ENCODE results near the gene MALAT1.
"Not testable (repeated sequence)": the region's sequence is repeated elsewhere in the genome, so short reads cannot be mapped to it uniquely, and the experiment has no call there.

The MALAT1 gene

DNA sequence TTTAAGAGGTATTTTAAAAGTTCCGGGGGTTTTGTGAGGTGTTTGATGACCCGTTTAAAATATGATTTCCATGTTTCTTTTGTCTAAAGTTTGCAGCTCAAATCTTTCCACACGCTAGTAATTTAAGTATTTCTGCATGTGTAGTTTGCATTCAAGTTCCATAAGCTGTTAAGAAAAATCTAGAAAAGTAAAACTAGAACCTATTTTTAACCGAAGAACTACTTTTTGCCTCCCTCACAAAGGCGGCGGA, 193 bp upstream of the MALAT1 start:
- DNase-seq (ENCODE audit: low read depth) = no peak

GRCh38 chr11:65499713-65500386, 1.0 kb downstream of the MALAT1 start:
- DNase-seq (ENCODE audit: low read depth) = no peak

- DNase-seq (ENCODE audit: low read depth) = no peak
These were observed 1.7 kb downstream of the MALAT1 start for GRCh38 chr11:65500387-65501185.

GRCh38 chr11:65501186-65501471, 2.3 kb downstream of the MALAT1 start:
- no peak for DNase-seq (ENCODE audit: low read depth)

GRCh38 chr11:65501472-65502273, 2.8 kb downstream of the MALAT1 start:
- no peak for DNase-seq (ENCODE audit: low read depth)

- DNase-seq (ENCODE audit: low read depth) = no peak
These were observed 3.4 kb downstream of the MALAT1 start for GRCh38 chr11:65502274-65502554.

DNA sequence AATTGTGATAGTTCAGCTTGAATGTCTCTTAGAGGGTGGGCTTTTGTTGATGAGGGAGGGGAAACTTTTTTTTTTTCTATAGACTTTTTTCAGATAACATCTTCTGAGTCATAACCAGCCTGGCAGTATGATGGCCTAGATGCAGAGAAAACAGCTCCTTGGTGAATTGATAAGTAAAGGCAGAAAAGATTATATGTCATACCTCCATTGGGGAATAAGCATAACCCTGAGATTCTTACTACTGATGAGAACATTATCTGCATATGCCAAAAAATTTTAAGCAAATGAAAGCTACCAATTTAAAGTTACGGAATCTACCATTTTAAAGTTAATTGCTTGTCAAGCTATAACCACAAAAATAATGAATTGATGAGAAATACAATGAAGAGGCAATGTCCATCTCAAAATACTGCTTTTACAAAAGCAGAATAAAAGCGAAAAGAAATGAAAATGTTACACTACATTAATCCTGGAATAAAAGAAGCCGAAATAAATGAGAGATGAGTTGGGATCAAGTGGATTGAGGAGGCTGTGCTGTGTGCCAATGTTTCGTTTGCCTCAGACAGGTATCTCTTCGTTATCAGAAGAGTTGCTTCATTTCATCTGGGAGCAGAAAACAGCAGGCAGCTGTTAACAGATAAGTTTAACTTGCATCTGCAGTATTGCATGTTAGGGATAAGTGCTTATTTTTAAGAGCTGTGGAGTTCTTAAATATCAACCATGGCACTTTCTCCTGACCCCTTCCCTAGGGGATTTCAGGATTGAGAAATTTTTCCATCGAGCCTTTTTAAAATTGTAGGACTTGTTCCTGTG, 3.9 kb downstream of the MALAT1 start:
- no peak for DNase-seq (ENCODE audit: low read depth)

- no peak for DNase-seq (ENCODE audit: low read depth)
These were observed 4.6 kb downstream of the MALAT1 start for GRCh38 chr11:65503368-65503948.

GRCh38 chr11:65503949-65504673, 5.3 kb downstream of the MALAT1 start:
- no peak for DNase-seq (ENCODE audit: low read depth)

DNA sequence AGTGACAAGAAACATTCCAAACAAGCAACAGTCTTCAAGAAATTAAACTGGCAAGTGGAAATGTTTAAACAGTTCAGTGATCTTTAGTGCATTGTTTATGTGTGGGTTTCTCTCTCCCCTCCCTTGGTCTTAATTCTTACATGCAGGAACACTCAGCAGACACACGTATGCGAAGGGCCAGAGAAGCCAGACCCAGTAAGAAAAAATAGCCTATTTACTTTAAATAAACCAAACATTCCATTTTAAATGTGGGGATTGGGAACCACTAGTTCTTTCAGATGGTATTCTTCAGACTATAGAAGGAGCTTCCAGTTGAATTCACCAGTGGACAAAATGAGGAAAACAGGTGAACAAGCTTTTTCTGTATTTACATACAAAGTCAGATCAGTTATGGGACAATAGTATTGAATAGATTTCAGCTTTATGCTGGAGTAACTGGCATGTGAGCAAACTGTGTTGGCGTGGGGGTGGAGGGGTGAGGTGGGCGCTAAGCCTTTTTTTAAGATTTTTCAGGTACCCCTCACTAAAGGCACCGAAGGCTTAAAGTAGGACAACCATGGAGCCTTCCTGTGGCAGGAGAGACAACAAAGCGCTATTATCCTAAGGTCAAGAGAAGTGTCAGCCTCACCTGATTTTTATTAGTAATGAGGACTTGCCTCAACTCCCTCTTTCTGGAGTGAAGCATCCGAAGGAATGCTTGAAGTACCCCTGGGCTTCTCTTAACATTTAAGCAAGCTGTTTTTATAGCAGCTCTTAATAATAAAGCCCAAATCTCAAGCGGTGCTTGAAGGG, 6.0 kb downstream of the MALAT1 start:
- DNase-seq (ENCODE audit: low read depth) = no peak

- DNase-seq (ENCODE audit: low read depth) = no peak
These were observed 6.8 kb downstream of the MALAT1 start for GRCh38 chr11:65505466-65506289.

GRCh38 chr11:65506290-65506771, 7.5 kb downstream of the MALAT1 start:
- DNase-seq (ENCODE audit: low read depth) = no peak

- DNase-seq (ENCODE audit: low read depth) = no peak
These were observed 8.1 kb downstream of the MALAT1 start for GRCh38 chr11:65506772-65507505.

DNA sequence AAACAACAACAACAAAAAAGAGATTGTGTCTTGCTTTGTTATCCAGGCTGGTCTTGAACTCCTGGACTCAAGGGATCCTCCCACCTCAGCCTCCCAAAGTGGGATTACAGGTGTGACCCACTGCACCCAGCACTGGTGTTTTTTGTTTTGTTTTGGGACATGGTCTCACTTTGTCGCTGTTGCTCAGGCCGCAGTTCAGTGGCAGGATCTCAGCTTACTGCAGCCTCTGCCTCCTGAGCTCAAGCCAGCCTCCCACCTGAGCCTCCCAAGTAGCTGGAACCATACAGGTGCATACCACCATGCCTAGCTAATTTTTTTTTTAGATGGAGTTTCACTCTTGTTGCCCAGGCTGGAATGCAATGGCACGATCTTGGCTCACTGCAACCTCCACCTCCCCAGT, 13.5 kb downstream of the MALAT1 start:
- not testable (repeated sequence) for DNase-seq (ENCODE audit: low read depth)

- no peak for DNase-seq (ENCODE audit: low read depth)
These were observed 17.5 kb downstream of the MALAT1 start for GRCh38 chr11:65516135-65516968.

DNA sequence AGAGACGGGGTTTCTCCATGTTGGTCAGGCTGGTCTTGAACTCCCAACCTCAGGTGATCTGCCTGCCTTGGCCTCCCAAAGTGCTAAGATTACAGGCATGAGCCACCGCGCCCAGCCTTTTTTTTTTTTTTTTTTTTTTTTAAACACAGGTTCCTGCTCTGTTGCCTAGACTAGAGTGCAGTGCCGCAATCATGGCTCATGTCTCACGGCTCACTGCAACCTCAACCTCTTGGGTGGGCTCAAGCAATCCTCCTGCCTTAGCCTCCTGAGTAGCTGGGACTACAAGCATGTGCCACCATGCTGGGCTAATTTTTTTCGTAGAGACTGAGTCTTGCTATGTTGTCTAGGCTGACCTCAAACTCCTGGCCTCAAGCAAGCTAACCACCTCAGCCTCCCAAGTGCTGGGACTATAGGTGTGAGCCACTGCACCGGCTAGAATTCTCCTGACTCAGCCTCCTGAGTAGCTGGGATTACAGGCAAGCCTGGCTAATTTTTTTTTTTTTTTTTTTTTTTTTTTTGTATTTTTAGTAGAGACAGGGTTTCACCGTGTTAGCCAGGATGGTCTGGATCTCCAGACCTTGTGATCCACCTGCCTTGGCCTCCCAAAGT, 20.2 kb downstream of the MALAT1 start:
- not testable (repeated sequence) for DNase-seq (ENCODE audit: low read depth)

GRCh38 chr11:65521777-65522521, 23.1 kb downstream of the MALAT1 start:
- not testable (repeated sequence) for DNase-seq (ENCODE audit: low read depth)
